Spleen (tissue), 7 donors: ENCODE measurements around the gene LRPPRC.

ENCODE experiments used
- CTCF ChIP-seq, 11 experiments: fragments of 200-600 bp in 7 of 11; fragments of 450-650 bp in 4 of 11; sonication (generic) in 4 of 11; IDR thresholded peaks in 8 of 11; conservative IDR thresholded peaks in 3 of 11; 1 replicate in 7 of 11; 2 replicates in 4 of 11; pipeline versions ENCODE4 v1.4.0 to v1.8.0; 2016 to 2021; ENCODE audit warnings: antibody characterized with exemption in 11 of 11, inconsistent platforms in 4 of 11, mild to moderate bottlenecking in 1 of 11
- POLR2A ChIP-seq, 3 donors: fragments of 450-650 bp; IDR thresholded peaks; one replicate each; pipeline ENCODE4 v1.5.1; 2017; ENCODE audit warnings: antibody characterized with exemption in 3 of 3, mild to moderate bottlenecking in 1 of 3
- POLR2AphosphoS5 ChIP-seq, 3 donors: sonication (generic); formaldehyde crosslinking; IDR thresholded peaks; one replicate each; pipeline ENCODE4 v1.5.1; 2017; ENCODE audit warnings: antibody characterized with exemption in 3 of 3
- donor health status: DM: no; HTN: no; CAD: no; lungs with moderate emphysema.
- donor health status: DM: no; HTN: no; CAD: no.
- donor health status: DM: no; HTN: no; CAD: no.

GRCh38 chr2:43960921-43961320 lies 34.9 kb downstream of the LRPPRC start:
- TF ChIP-seq CTCF (IDR thresholded peaks at IDR 0.05 in 8 of 11, conservative IDR thresholded peaks at IDR 0.05 in 3 of 11) (no peak), POLR2A (IDR thresholded peaks at IDR 0.05) (no peak), POLR2AphosphoS5 (IDR thresholded peaks at IDR 0.05) (no peak)
